Measurements from ENCODE around the gene ATP10B. TPM values are rescaled to one million over a fixed set of nuclear protein-coding genes. Genes with fewer than 3 reads are reported as not detected.

The ATP10B gene
- total and polyA plus RNA-seq, 3 experiments from 2014 or later: not detected

GRCh38 chr5:160542840-160543239 is 309.2 kb downstream of the ATP10B start:
- no peak overlapping the region for H3K4me3 ChIP-seq (ENCODE audit: low read length)
- Mint-ChIP-seq H3K27me3 (peaks cover 8 to 9% of the 10 kb centered on the region in 2 donors), H3K27ac (no peak overlapping the region), H3K36me3 (no peaks in the 10 kb centered on the region), H3K4me1 (no peaks in the 10 kb centered on the region), H3K9me3 (peaks cover 0 to 10% (median 2%) of the 10 kb centered on the region in 5 donors), H3K4me3 (no peak overlapping the region)
- no peaks in the 10 kb centered on the region for H3K36me3 ChIP-seq (ENCODE audit: insufficient read depth, low read length)
- ChIA-PET POLR2A (no interaction called here), CTCF (no interaction called here)
- H3K27ac ChIP-seq (ENCODE audit: low read depth, low read length): no peak overlapping the region
- no peaks in the 10 kb centered on the region for H3K9me3 ChIP-seq (ENCODE audit: low read length)
- DNase-seq: no peak
- no peaks in the 10 kb centered on the region for H3K4me1 ChIP-seq (ENCODE audit: insufficient read depth, low read length)
- no peaks in the 10 kb centered on the region for H3K27me3 ChIP-seq (ENCODE audit: insufficient read depth, low read length, poor library complexity, severe bottlenecking)

GRCh38 chr5:160542281-160542680 is 309.7 kb downstream of the ATP10B start:
- Histone ChIP-seq H3K9me3 (ENCODE audit: low read length) (no peaks in the 10 kb centered on the region), H3K27me3 (ENCODE audit: insufficient read depth, low read length, poor library complexity, severe bottlenecking) (no peaks in the 10 kb centered on the region), H3K27ac (ENCODE audit: low read depth, low read length) (no peak overlapping the region), H3K36me3 (ENCODE audit: insufficient read depth, low read length) (no peaks in the 10 kb centered on the region), H3K4me1 (ENCODE audit: insufficient read depth, low read length) (no peaks in the 10 kb centered on the region), H3K4me3 (ENCODE audit: low read length) (no peak overlapping the region)
- CTCF ChIA-PET: no interaction called here
- H3K9me3 Mint-ChIP-seq: peaks cover 0 to 7% (median 2%) of the 10 kb centered on the region in 5 donors
- H3K27me3 Mint-ChIP-seq: peaks cover 5 to 9% of the 10 kb centered on the region in 2 donors
- POLR2A ChIA-PET: no interaction called here
- H3K36me3 Mint-ChIP-seq: no peaks in the 10 kb centered on the region
- no peak for DNase-seq
- no peak overlapping the region for H3K27ac Mint-ChIP-seq
- H3K4me3 Mint-ChIP-seq: no peak overlapping the region
- H3K4me1 Mint-ChIP-seq: no peaks in the 10 kb centered on the region

- no peak overlapping the region for H3K27ac Mint-ChIP-seq
- H3K27me3 Mint-ChIP-seq: peaks cover 3 to 7% of the 10 kb centered on the region in 2 donors
- ChIA-PET CTCF (no interaction called here), POLR2A (no interaction called here)
- Histone ChIP-seq H3K9me3 (ENCODE audit: low read length) (no peaks in the 10 kb centered on the region), H3K36me3 (ENCODE audit: insufficient read depth, low read length) (no peaks in the 10 kb centered on the region), H3K4me1 (ENCODE audit: insufficient read depth, low read length) (no peaks in the 10 kb centered on the region), H3K4me3 (ENCODE audit: low read length) (no peak overlapping the region), H3K27ac (ENCODE audit: low read depth, low read length) (no peak overlapping the region), H3K27me3 (ENCODE audit: insufficient read depth, low read length, poor library complexity, severe bottlenecking) (no peaks in the 10 kb centered on the region)
- H3K4me3 Mint-ChIP-seq: no peak overlapping the region
- H3K36me3 Mint-ChIP-seq: no peaks in the 10 kb centered on the region
- H3K9me3 Mint-ChIP-seq: no peaks in the 10 kb centered on the region
- no peak for DNase-seq
- no peaks in the 10 kb centered on the region for H3K4me1 Mint-ChIP-seq
Measured at GRCh38 chr5:160539431-160539830, 312.6 kb downstream of the ATP10B start.

- Histone ChIP-seq H3K36me3 (ENCODE audit: insufficient read depth, low read length) (no peaks in the 10 kb centered on the region), H3K9me3 (ENCODE audit: low read length) (no peaks in the 10 kb centered on the region), H3K4me1 (ENCODE audit: insufficient read depth, low read length) (no peaks in the 10 kb centered on the region), H3K27me3 (ENCODE audit: insufficient read depth, low read length, poor library complexity, severe bottlenecking) (no peaks in the 10 kb centered on the region), H3K4me3 (ENCODE audit: low read length) (no peak overlapping the region), H3K27ac (ENCODE audit: low read depth, low read length) (no peak overlapping the region)
- H3K27ac Mint-ChIP-seq: no peak overlapping the region
- no peaks in the 10 kb centered on the region for H3K9me3 Mint-ChIP-seq
- DNase-seq: no peak
- H3K36me3 Mint-ChIP-seq: no peaks in the 10 kb centered on the region
- H3K27me3 Mint-ChIP-seq: peaks cover 0 to 4% of the 10 kb centered on the region in 2 donors
- ChIA-PET CTCF (no interaction called here), POLR2A (no interaction called here)
- no peak overlapping the region for H3K4me3 Mint-ChIP-seq
- no peaks in the 10 kb centered on the region for H3K4me1 Mint-ChIP-seq
Measured at GRCh38 chr5:160537940-160538339, 314.1 kb downstream of the ATP10B start.

- H3K36me3 ChIP-seq (ENCODE audit: insufficient read depth, low read length): no peaks in the 10 kb centered on the region
- peaks cover 0 to 4% of the 10 kb centered on the region in 2 donors for H3K27me3 Mint-ChIP-seq
- H3K4me1 Mint-ChIP-seq: no peaks in the 10 kb centered on the region
- H3K9me3 Mint-ChIP-seq: no peaks in the 10 kb centered on the region
- H3K9me3 ChIP-seq (ENCODE audit: low read length): no peaks in the 10 kb centered on the region
- H3K4me3 Mint-ChIP-seq: no peak overlapping the region
- H3K4me1 ChIP-seq (ENCODE audit: insufficient read depth, low read length): no peaks in the 10 kb centered on the region
- ChIA-PET POLR2A (no interaction called here), CTCF (no interaction called here)
- no peak for DNase-seq
- no peaks in the 10 kb centered on the region for H3K36me3 Mint-ChIP-seq
- H3K27ac Mint-ChIP-seq: no peak overlapping the region
- no peak overlapping the region for H3K27ac ChIP-seq (ENCODE audit: low read depth, low read length)
- H3K27me3 ChIP-seq (ENCODE audit: insufficient read depth, low read length, poor library complexity, severe bottlenecking): no peaks in the 10 kb centered on the region
- H3K4me3 ChIP-seq (ENCODE audit: low read length): no peak overlapping the region
Measured at GRCh38 chr5:160537116-160537515, 314.9 kb downstream of the ATP10B start.

- Histone ChIP-seq H3K27ac (ENCODE audit: low read depth, low read length) (no peak overlapping the region), H3K36me3 (ENCODE audit: insufficient read depth, low read length) (no peaks in the 10 kb centered on the region), H3K9me3 (ENCODE audit: low read length) (no peaks in the 10 kb centered on the region), H3K4me3 (ENCODE audit: low read length) (no peak overlapping the region), H3K4me1 (ENCODE audit: insufficient read depth, low read length) (no peaks in the 10 kb centered on the region), H3K27me3 (ENCODE audit: insufficient read depth, low read length, poor library complexity, severe bottlenecking) (no peaks in the 10 kb centered on the region)
- Mint-ChIP-seq H3K36me3 (no peaks in the 10 kb centered on the region), H3K4me1 (no peaks in the 10 kb centered on the region), H3K4me3 (no peak overlapping the region), H3K27ac (peak overlapping the region in 1 of 8 donors; percentile 36), H3K9me3 (peaks cover 0 to under 1% (median 0%) of the 10 kb centered on the region in 5 donors), H3K27me3 (peaks cover 0 to 2% of the 10 kb centered on the region in 2 donors)
- ChIA-PET POLR2A (no interaction called here), CTCF (no interaction called here)
- no peak for DNase-seq
Measured at GRCh38 chr5:160534914-160535313, 317.1 kb downstream of the ATP10B start.

GRCh38 chr5:160534125-160534524 is 317.9 kb downstream of the ATP10B start:
- Mint-ChIP-seq H3K27ac (no peak overlapping the region), H3K4me1 (no peaks in the 10 kb centered on the region), H3K4me3 (no peak overlapping the region), H3K36me3 (peaks cover 0 to 2% (median 0%) of the 10 kb centered on the region in 3 donors), H3K9me3 (peaks cover 0 to 2% (median 0%) of the 10 kb centered on the region in 5 donors), H3K27me3 (peaks cover 0 to 2% of the 10 kb centered on the region in 2 donors)
- CTCF ChIA-PET: no interaction called here
- POLR2A ChIA-PET: no interaction called here
- DNase-seq: no peak
- no peaks in the 10 kb centered on the region for H3K9me3 ChIP-seq (ENCODE audit: low read length)
- no peaks in the 10 kb centered on the region for H3K4me1 ChIP-seq (ENCODE audit: insufficient read depth, low read length)
- H3K27ac ChIP-seq (ENCODE audit: low read depth, low read length): no peak overlapping the region
- no peaks in the 10 kb centered on the region for H3K36me3 ChIP-seq (ENCODE audit: insufficient read depth, low read length)
- no peak overlapping the region for H3K4me3 ChIP-seq (ENCODE audit: low read length)
- no peaks in the 10 kb centered on the region for H3K27me3 ChIP-seq (ENCODE audit: insufficient read depth, low read length, poor library complexity, severe bottlenecking)

- H3K4me1 ChIP-seq (ENCODE audit: insufficient read depth, low read length): no peaks in the 10 kb centered on the region
- ChIA-PET CTCF (no interaction called here), POLR2A (no interaction called here)
- H3K4me3 Mint-ChIP-seq: no peak overlapping the region
- peaks cover 0 to 6% of the 10 kb centered on the region in 2 donors for H3K27me3 Mint-ChIP-seq
- H3K27me3 ChIP-seq (ENCODE audit: insufficient read depth, low read length, poor library complexity, severe bottlenecking): no peaks in the 10 kb centered on the region
- peaks cover 0 to 4% (median 0%) of the 10 kb centered on the region in 3 donors for H3K4me1 Mint-ChIP-seq
- DNase-seq: no peak
- no peaks in the 10 kb centered on the region for H3K9me3 ChIP-seq (ENCODE audit: low read length)
- H3K36me3 Mint-ChIP-seq: peaks cover 0 to 3% (median 0%) of the 10 kb centered on the region in 3 donors
- H3K9me3 Mint-ChIP-seq: peaks cover 0 to 2% (median 0%) of the 10 kb centered on the region in 5 donors
- no peaks in the 10 kb centered on the region for H3K36me3 ChIP-seq (ENCODE audit: insufficient read depth, low read length)
- no peak overlapping the region for H3K4me3 ChIP-seq (ENCODE audit: low read length)
- no peak overlapping the region for H3K27ac ChIP-seq (ENCODE audit: low read depth, low read length)
- peak overlapping the region in 1 of 8 donors; percentile 29 for H3K27ac Mint-ChIP-seq
Measured at GRCh38 chr5:160525471-160526261, 326.3 kb downstream of the ATP10B start.
